ENCODE data around the gene ERICH4.
"Not testable (repeated sequence)": the region's sequence is repeated elsewhere in the genome, so short reads cannot be mapped to it uniquely, and the experiment has no call there.

Gene ERICH4

DNA sequence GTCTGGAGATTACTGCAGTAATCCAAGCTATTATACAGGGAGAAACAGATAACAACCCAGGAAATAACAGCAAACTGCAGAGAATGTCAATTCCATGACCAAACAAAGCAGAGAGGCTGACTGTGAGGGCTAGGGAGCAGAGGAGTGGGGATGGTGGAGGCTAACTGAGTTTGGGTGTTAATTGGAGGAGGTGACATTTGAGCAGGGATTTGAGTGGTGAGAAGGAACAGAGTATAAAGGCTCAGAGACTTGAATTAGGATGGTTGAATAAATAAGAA is 6.3 kb upstream of the ERICH4 start:
- no peak for DNase-seq

DNA sequence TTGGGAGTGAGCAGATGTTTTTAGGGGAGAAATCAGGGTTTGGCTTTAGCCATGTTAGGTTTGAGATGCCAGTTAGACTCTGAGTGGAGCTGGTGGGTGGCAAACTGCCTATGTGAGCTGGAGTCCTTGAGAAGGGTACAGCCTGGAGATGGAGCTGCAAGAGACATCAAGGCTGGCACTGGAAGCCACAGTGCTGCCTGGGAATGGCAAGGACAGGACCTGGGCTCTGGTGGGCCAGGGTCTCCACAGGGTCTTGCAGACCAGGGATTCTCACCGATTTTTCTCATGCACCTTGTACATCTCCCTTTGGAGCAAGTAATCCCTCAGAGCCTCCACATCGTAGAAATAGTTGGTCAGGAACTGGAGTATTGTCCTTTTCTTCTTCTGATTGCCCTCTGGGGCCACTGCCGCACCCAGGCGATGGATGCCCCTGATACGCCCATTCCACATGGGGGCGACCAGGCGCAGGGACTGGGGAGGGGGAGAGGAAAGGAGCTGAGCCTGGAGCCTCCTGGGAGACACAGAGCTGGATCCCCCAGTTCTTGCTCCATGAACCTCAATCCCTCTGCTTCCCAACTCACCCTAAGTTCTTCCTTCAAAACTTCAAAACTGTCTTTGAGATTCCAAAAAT is 4.9 kb upstream of the ERICH4 start:
- no peak for DNase-seq

DNA sequence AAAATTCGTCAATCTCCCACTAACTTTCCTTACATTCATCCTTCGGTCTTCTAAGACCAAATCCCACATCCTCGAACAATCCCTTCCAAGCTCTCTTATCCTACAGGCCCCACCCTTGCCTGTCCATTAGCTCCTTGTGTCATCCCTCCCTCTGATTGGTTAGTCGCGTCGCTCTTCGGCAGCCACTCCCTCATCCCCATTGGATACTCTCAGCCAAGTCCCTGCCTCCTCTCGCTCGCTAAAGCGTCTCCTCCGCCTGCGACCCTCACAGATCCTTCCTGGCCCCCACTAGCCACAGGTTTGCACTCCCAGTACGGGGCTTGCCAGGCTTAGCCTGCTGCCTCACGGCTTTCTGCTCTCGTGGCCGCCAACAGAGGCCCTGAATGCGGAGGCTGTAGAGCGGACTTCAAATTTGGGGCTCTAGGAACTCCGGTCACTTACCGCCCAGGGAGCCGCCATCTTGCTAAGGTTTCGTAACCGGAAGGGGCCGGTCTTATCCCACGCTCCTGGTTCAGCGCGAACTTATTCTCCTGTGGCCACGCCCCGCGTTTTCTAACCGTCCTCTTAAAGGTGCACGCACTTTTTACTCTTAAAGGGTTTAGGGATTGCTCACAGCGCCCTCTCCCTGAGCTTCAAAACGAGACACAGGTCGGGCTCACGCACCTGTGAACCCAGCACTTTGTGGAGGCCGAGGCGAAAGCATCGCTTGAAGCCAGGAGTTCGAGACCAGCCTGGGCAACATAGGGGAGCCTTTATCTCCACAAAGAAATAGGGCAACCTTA is 3.3 kb upstream of the ERICH4 start, which contains the start of gene DMAC2:
DMAC2 (minus strand) TSS at position 472 of the 782 bp plus-strand sequence; CDS start at position 459, 13 bp downstream.
- peak; percentile 74 to 88 (median 88) for DNase-seq

DNA sequence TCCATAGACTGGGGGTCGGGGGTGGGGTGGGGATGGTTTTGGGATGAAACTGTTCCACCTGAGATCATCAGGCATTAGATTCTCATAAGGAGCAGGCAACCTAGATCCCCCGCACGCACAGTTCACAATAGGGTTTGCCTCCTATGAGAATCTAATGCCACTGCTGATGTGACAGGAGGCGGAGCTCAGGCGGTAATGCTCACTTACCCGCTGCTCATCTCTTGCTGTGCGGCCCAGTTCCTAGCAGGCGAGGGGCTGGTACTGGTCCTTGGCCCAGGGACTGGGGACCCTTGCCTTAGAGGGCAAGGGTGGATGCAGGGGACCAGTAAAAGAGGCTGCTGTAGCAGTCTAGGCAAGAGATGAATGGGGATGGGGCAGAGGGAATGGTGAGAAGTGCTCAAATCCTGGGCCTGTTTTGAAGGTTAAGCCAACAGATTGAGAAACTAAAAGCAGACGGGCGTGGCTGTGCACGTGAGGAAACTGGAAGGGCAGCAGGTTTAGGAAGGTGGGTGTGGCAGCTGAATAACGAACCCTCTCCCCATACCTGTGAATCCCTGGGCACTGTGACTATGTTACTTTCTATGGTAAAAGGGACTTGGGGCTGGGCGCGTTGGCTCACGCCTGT is 1.5 kb upstream of the ERICH4 start:
- DNase-seq: no peak

DNA sequence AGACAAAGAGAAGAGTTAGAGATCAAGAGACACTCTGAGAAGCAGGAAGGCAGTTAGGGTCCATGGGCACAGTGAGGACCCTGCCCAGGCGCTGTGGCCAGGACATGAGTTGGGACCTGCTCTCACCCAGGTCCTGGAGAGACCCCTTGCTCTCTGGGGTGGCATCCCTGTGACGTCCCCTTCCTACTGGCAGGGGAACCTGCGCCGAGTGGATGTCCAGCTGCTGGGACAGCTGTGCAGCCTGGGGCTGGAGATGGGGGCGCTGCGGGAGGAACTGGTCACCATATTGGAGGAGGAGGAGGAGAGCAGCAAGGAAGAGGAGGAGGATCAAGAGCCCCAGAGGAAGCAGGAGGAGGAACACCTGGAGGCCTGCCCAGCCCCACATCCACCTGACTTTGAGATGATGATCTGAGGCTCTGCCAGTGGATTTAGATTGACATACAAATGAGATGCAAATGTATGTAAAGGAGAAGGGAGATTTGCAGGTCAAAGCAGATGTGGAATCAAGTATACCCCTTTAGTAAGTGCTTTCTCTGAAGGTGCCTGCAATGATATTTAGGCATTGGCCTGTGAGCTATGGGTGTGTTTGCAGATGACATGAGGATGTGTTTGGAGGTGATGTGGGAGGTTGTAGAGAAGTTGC is 978 bp downstream of the ERICH4 start:
- DNase-seq: no peak

DNA sequence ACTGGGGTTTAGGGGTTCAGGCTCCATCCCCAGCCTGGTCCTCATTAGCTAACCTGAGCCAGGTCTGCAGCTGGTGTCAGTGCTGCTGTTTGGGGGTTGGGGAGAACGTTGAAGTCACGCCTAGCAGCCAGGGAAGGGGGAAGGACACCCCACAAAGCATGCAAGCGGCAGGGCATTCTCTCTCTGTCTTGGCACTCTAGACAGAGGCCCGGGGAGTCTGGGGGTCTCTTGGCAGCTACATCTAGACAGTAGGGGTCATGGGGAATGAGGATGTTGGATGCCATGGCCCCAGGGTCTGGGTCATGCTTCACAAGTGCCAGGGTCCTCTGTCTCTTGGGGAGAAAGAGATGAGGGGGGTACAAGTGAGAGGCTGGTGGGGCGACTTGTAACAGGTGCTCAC is 2.6 kb downstream of the ERICH4 start:
- no peak for DNase-seq

DNA sequence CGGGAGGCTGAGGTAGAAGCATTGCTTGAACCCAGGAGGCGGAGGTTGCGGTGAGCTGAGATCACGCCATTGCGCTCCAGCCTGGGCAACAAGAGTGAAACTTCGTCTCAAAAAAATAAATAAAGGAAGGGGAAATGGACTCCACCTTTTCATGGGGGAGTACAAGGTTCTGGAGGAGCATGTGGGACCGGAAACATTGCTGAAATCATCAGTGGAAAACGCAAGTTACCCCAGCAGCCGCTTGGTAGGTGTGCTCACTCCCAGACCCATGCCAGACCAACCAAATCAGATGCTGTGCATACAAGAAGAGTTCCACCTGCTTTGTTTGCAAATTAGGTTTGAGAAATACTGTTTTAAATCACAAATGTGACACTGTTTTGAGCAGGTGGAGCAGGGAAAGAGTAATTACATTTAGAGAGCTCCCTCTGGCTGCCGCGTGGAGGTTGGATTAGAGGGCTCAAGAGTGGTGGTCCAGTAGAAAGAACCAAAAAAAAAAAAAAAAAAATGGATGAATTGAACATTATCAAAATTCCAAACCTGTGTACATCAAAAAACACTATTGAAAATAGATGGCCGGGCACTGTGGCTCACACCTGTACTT is 4.9 kb downstream of the ERICH4 start:
- no peak for DNase-seq

DNA sequence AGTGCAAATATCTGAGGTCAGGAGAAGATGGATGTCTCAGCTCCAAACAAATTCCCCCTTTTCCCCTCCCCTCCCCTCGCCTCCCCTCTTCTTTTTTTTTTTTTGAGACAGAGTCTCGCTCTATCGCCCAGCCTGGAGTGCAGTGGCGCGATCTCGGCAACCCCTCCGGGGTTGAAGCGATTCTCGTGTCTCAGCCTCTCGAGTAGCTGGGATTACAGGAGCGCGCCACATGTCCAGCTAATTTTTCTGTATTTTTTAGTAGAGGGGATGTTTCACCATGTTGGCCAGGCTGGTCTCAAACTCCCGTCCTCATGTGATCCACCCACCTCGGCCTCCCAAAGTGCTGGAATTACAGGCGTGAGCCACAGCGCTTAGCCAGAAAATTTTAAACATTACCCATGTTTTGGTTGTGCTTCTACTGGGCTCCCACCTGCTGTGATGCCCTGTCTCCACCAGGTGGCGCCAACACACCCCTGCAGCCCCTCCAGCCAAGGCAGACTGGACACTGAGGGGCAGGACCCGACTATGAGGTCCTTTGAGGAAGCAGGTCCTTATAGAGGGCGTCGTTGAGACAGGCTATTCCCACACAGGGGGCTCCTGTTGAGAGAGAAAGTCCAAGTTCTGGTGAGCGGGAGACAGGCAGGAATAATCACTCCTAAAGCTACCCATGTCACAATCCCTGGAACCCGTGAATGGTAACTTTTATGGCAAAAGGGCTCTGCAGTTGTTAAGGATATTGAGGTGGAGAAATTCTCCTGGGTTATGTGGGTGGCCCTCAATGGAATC is 6.3 kb downstream of the ERICH4 start:
- peak; percentile 38 to 58 (median 48) for DNase-seq

DNA sequence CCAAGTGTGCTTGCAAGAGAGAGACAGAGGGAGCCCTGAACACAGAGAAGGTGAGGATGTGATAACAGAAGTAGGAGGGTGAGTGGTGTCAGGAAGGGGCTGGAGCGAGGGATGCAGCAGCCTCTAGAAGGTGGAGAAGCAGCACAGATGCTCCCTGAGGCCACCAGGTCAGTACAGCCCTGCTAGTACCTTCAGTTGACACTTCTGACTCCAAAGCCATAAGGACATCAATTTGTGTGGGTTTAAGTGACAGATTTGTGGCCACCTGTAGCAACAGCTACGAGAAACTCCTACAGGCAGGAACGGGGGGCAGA is 6.9 kb downstream of the ERICH4 start:
- DNase-seq: no peak

DNA sequence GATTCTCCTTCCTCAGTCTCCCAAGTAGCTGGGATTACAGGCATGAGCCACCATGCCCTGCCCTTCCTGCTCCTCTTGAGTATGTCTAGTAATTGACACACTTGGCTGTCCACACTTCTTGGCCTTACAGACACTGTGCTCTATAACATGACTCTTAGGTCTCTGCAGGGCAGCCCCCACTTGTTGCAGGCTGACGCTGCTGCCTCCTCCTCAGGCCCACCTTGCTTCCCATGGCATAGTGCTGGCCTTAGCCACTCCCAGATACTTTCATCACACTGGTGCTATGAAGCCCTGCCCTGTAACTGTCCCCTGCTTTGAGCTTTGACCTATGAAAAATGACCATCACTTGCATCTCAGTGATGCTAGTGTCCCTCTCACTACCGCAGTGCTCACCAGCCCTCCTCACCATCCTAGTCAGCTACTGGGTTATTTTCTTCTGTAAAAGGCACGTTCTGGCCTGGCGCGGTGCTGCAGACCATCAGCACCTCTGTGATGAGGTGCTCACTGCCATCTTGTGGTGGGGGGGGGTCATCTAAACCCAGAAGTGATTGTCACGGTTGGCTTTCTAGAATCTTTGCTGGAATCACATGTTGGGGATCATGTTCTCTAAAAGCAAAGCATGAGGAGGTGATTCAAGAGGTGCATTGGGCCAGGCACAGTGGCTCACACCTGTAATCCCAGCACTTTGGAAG is 9.8 kb downstream of the ERICH4 start:
- no peak for DNase-seq

DNA sequence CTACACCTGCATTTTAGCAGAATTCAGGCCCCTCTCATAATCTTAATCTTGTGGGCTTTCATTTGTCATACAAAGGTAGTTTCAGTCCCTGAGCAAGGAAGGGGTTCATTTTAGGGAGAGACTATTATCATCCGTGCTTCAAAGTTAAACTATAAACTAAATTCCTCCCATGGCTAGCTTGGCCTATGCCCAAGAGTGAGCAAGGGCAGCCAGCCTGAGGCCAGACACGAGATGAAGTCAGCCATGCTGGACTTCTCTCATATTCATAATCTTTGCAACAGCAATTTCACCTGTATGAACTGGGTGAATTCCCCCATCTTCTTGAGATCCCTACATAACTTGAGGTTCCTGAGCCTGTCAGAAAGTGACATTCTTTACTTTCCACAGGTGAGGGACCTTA is 13.0 kb downstream of the ERICH4 start:
- no peak for DNase-seq

DNA sequence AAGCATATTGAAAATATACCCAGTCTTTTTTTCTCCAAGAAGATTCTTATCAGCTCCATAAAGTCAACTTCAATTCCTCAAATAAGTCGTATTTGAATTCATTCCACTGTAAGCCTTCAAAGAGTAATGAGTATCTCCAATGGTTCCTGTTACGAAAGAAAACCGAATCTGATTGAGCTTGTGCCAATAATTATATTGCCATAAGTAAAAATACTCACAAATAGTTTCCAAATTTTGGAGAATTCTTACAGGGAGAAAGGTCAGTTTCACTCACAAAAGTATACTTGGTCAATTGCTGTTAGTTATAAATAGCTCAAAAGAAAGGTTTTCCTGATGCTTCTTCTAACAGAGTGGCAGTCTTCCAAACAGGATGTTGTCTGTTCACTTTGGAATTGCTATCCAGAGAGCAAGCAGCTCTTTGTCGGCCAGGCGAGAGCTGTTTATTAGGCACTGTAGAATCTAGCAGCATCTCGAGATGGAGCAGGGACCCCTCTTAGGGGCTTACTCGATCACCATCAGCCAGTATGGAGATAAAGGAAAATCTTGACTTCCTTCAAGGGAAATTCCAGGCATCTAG is 13.5 kb downstream of the ERICH4 start:
- no peak for DNase-seq

DNA sequence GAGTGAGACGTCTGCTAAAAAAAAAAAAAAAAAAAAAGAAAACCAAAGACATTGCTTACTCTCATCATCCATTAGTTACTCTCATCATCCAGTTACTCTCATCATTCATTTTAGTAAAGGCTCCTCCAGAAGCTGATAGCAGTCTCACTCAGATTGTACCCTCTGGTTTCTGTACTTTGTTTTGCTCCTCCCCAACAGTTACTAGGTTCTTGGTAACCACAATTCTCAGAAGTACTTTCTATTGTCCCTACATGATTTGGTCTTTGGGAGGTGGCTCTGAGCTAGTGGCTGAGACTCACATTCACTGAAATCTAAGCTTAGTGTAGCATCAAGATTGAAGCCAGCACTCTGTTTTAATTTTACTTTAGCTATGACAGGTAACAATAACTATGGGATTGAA is 14.3 kb downstream of the ERICH4 start:
- no peak for DNase-seq

DNA sequence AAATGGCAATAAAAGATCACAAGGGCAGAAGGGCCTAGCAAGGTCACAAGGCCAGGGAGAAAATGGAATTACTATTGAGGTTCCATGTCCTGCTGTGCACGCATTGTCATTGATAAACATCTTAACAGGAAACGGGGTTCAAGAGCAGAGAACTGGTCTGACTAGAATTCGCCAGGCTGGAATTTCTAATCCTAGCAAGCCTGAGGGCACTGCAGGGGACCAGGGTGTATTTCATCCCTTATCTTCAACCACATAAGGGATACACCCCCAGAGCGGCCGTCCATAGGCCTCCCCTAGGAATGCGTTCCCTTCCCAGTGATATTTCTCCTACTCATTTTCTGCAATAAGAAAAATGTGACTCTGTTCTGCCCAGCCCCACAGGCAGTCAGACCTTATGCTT is 19.5 kb downstream of the ERICH4 start:
- DNase-seq: no peak

DNA sequence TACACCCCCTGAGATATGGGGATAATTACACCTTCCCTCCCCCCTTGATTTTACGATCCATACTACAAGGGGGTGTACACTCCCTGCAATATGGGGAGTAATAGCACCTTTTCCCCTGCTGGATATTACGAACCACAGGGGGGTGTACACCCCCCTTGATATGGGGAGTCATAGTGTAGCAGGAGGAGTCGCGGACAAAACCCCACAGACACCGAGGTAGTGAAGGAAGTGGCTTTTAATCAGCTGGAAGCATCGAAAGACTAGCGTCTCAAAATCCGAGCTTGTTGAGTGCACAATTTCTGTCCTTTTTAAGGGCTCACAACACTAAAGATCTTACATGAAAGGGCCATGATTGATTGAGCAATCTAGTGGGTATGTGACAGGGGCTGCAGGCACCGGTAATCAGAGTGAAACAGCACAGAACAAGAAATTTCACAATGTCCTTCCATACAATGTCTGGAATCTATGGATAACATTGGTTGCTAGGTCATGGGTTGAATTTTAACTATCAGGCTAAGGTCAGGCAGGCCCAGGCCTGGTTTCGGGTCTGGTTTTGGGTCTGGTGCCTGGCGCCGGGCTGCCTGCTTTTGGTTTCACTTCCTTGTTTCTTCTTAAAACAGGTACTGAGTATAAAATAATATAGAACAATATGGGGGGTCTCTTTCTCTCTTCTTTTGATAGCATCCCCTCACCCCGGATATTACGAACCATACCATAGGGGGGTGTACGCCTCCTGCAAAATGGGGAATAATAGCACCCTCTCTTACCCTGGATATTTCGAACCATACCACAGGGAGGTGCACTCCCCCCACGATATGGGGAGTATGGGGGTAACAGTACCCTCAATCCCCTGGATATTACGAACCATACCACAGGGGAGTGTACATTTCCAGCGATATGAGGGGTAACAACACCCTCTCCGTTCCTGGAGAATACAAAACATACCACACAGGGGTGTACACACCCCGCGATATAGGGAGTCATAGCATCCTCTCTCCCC is 20.6 kb downstream of the ERICH4 start:
- not testable (repeated sequence) for DNase-seq

DNA sequence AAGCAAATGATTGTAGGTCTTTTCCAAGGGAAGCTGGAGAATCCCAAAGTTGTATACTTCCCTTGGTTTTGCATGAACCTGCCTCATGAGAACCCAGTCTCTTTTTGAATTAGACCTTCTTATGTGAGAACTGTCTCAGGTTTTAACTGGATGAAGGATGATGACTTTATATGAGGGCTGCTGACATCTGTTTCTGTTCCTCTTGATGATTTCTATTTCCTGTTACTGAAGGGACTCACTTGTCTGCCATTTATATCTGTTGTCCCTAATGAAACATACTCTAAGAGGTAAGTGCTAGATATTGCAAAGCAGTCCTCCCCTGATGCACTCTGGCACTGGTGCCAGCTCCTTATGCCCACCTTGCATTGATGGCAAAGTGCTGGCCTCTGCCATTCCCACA is 33.6 kb downstream of the ERICH4 start:
- DNase-seq: no peak

DNA sequence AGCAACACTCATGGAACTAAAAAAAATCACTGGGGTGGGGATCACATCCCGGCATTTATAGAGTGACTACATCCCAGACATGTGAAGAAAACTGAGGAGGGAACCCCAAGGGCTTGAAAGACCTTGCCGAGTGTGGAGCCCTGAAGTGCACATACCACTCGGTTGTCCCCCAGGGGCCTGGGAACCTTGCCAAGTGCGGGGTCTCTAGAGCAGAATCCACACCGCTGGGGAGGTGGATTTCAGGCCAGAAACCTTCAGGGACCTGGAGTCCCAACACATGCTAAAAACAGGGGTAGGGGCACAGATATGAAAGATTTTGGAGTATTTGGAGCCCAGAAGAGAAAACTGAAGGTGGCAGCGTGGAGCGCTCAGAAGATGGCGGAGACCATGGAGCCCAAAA is 35.2 kb downstream of the ERICH4 start:
- no peak for DNase-seq

DNA sequence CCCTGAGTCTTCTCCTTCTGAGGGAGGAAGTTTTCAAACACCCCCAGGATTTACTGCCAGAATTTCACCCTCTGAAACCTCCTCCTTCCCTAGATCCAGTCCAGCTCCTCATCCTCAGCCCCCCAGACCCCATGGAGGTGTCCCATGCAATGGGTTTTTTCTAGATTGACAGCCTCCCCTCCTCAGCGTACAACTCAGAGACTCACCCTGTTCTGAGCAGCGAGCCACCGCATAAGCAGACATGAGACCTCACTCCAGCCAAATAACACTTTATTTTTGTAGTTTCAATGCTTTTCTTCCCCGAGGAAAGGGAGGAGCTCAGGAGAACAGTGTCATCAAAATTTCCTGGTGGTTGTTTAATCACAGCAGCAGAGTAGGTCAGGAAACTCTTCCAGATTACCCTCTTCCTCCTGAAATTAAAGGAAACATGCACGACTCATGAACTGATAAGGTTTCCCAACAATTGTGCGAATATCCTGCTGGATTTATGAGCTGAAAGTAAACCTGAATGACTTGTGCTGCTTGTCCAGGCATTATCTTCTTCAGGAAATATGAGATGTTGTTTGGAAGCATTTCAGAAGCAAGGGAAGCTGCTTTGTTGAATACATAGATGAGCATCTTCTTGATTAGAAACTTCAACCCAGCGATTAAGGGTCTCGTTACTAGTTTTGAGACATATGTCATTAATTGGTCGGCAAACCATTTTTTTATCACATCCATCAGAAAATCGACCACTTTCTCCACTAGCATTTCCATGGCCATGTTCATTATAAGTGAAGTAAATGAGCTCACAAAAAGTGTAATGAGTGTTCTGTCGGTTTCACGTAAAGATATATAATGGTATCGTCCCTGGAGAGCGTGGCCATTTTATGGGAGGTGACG is 36.2 kb downstream of the ERICH4 start:
- DNase-seq: no peak

DNA sequence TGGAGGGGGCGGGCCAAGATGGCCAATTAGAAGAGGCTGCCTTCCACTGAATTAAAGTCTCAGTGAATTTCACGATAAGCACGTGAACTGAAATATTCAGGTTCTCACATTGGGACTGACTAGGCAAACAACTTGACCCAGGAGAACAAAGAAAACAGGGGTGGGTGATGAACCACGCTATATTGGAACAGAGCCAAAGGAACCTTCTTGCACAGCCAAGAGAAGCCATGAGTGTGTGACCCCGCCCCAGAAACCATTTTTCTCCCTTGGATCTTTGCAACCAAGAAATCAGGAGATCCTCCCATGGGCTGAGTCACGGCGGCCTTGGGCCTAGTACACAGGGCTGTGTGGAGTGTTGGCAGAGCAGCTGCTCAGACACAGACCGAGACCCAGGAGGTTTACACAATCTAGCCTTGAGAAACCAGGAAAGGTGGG is 36.8 kb downstream of the ERICH4 start:
- DNase-seq: no peak

All from activated CD4-positive, CD25-positive, alpha-beta regulatory T cell (primary cell).